ENCODE results near the gene RELL1.
A peak's percentile ranks its signal among the peaks of the same experiment; 100 is the strongest.

RELL1 gene

DNA sequence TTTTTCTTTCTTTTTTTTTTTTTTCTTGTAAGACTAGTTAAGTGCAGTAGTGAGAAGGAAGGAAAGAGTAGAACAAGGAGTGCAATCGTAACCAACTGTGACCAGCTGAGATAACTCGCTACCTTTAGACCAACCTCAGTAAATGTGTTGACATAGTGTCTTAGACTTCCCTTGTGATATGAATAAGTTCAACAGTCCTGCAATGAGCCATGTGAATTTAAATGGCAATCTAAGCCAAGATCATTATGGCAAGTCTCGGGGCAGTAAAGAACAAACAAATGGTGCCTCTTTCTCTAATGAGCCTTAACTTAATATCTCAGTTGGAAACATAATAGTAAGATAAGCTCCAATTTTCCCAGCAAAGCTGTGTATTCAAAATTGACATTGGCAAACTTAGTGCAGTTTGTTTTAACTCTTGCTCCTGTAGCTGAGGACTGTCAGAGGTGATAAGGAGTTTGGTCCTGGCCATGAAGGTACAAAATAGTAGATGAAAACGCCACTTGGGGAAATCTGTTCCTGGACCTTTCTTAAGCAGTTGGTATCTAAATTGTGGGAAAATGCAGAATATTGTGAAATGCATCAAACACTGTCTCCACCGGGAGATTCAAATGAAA is 13.8 kb upstream of the RELL1 start:
- no peak for TF ChIP-seq CTCF (IDR thresholded peaks at IDR 0.05; ENCODE audit: low read depth, low read length, missing control alignments)
- in situ Hi-C loops (cut with HindIII; ENCODE audit: low sequenced_read_pairs): no loop called here
- H3K4me3 ChIP-seq (ENCODE audit: low read depth, low read length): no peak overlapping the region
- no peak for DNase-seq (ENCODE audit: low read depth)

- no peak overlapping the region for H3K4me3 ChIP-seq (ENCODE audit: low read depth, low read length)
- in situ Hi-C loops (cut with HindIII; ENCODE audit: low sequenced_read_pairs): no loop called here
- DNase-seq (ENCODE audit: low read depth): no peak
- TF ChIP-seq CTCF (IDR thresholded peaks at IDR 0.05; ENCODE audit: low read depth, low read length, missing control alignments): no peak
Measured at GRCh38 chr4:37697566-37697965, 11.4 kb upstream of the RELL1 start.

DNA sequence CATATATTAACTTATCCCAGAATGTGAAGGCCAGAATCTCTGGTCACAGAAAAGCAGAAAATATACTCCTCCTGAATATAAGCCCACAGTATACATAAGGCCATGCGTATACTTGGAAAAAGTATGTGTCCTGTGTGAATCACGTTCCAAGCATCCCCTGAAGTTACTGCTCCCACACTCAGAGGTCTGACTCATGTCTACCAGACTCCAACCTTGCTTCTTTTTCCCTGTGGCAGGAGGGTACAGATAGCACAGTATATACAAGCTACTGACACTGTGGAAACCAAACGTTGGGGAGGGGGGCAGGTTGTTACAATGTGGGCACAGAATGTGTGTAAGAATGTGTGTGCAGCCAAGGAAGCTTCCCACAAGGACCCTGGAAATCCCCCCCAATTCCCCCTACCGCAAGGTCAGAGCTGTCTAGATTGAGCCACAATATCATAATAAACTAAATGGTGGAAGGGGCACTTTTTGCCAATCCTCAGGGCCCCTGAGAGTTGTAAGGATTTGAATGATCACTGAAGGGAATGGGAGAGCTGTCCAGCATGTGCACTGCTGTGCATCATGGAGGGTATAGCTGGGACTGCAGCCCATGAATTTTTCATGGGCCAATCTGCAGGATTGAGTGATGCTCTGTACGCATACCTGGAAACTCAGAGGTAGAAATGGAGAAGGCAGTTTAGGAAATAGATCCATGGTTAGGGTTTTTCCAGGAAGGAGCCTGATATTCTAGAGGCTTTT is 7.4 kb upstream of the RELL1 start:
- DNase-seq (ENCODE audit: low read depth): peak; percentile 40
- in situ Hi-C loops (cut with HindIII; ENCODE audit: low sequenced_read_pairs): loop anchor here (5.0 kb wide), 1 partner anchor 66 kb away; no protein-coding TSS in a partner anchor
- no peak for TF ChIP-seq CTCF (IDR thresholded peaks at IDR 0.05; ENCODE audit: low read depth, low read length, missing control alignments)
- no peak overlapping the region for H3K4me3 ChIP-seq (ENCODE audit: low read depth, low read length)

DNA sequence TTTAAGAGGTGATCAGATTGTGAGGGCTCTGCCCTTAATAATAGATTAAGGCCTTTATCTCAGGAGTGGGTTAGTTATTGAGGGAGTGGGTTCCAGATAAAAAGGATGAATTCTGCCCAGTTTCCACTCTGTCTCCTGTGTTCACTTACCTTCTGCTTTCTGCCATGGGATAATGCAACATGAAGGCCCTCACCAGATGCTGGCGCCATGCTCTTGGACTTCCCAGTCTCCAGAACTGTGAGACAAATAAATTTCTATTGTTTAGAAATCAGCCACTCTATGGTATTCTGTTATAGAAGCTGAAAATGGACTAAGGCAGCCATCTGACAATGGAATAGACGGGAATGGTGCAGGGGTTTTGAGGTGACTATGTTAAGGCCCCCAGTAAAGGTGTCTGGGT is 6.9 kb upstream of the RELL1 start:
- no peak for TF ChIP-seq CTCF (IDR thresholded peaks at IDR 0.05; ENCODE audit: low read depth, low read length, missing control alignments)

GRCh38 chr4:37690976-37691375 is 4.8 kb upstream of the RELL1 start:
- no peak for TF ChIP-seq CTCF (IDR thresholded peaks at IDR 0.05; ENCODE audit: low read depth, low read length, missing control alignments)
- H3K4me3 ChIP-seq (ENCODE audit: low read depth, low read length): no peak overlapping the region
- no peak for DNase-seq (ENCODE audit: low read depth)
- in situ Hi-C loops (cut with HindIII; ENCODE audit: low sequenced_read_pairs): loop anchor here (5.0 kb wide), 1 partner anchor 64 kb away; no protein-coding TSS in a partner anchor

More for the DNA sequence above, 6.9 kb upstream of the RELL1 start:
- H3K4me3 ChIP-seq (ENCODE audit: low read depth, low read length): no peak overlapping the region
- no peak for DNase-seq (ENCODE audit: low read depth)
- in situ Hi-C loops (cut with HindIII; ENCODE audit: low sequenced_read_pairs): loop anchor here (5.0 kb wide), 1 partner anchor 66 kb away; no protein-coding TSS in a partner anchor

- TF ChIP-seq CTCF (IDR thresholded peaks at IDR 0.05; ENCODE audit: low read depth, low read length, missing control alignments): no peak
- in situ Hi-C loops (cut with HindIII; ENCODE audit: low sequenced_read_pairs): loop anchor here (5.0 kb wide), 1 partner anchor 62 kb away; no protein-coding TSS in a partner anchor
- no peak overlapping the region for H3K4me3 ChIP-seq (ENCODE audit: low read depth, low read length)
Measured at GRCh38 chr4:37689353-37690095, 3.3 kb upstream of the RELL1 start.

More at GRCh38 chr4:37689353-37690095, 3.3 kb upstream of the RELL1 start:
- no peak for DNase-seq (ENCODE audit: low read depth)
